HFFc6 (cell line): ENCODE data around the gene BRD3OS. TPM values are rescaled to one million over a fixed set of nuclear protein-coding genes. Genes with fewer than 3 reads are reported as not detected.

ENCODE experiments used
- DNase-seq: peaks from one replicate; pipeline ENCODE4 v3.0.0-alpha.2; 2018
- H3K27ac Mint-ChIP-seq: 2 replicates; pipeline ENCODE4 v1.8.0; 2020; ENCODE audit warnings: mild to moderate bottlenecking, mixed read lengths
- H3K27me3 Mint-ChIP-seq: 2 replicates; pipeline ENCODE4 v1.8.0; 2021; ENCODE audit warnings: mild to moderate bottlenecking, moderate library complexity, mixed read lengths; ENCODE audit not compliant: insufficient read depth
- H3K36me3 Mint-ChIP-seq: 2 replicates; pipeline ENCODE4 v1.8.0; 2021; ENCODE audit warnings: low read depth, mixed read lengths
- H3K4me1 Mint-ChIP-seq: 2 replicates; pipeline ENCODE4 v1.8.0; 2020; ENCODE audit warnings: low read depth, mixed read lengths
- H3K4me3 Mint-ChIP-seq: 2 replicates; pipeline ENCODE4 v1.8.0; 2020; ENCODE audit warnings: mild to moderate bottlenecking, moderate library complexity, mixed read lengths
- H3K9me3 Mint-ChIP-seq: 2 replicates; pipeline ENCODE4 v1.8.0; 2020; ENCODE audit warnings: mild to moderate bottlenecking, mixed read lengths
- total RNA-seq, 6 experiments: library from RNA; stranded (reverse); fragmentation: NEBNext Ultra II Directional; extraction: Animal tissue kit (Norgen Biotek cat#: 25700); gene quantifications; 2 replicates in 1 of 6; 3 replicates in 5 of 6; pipeline ENCODE4 v1.2.3, GENCODE V29; 2021
- TF ChIP-seq, protein P1 (sequence below): fragments of 200-600 bp; sonication (generic); IDR thresholded peaks from 2 replicates; pipeline ENCODE4 v1.5.0; 2021; ENCODE audit warnings: antibody characterized with exemption, mild to moderate bottlenecking

Gene BRD3OS
- total RNA-seq, 6 experiments from 2014 or later, result 28.7 to 36.8 (median 31.1) TPM

DNA sequence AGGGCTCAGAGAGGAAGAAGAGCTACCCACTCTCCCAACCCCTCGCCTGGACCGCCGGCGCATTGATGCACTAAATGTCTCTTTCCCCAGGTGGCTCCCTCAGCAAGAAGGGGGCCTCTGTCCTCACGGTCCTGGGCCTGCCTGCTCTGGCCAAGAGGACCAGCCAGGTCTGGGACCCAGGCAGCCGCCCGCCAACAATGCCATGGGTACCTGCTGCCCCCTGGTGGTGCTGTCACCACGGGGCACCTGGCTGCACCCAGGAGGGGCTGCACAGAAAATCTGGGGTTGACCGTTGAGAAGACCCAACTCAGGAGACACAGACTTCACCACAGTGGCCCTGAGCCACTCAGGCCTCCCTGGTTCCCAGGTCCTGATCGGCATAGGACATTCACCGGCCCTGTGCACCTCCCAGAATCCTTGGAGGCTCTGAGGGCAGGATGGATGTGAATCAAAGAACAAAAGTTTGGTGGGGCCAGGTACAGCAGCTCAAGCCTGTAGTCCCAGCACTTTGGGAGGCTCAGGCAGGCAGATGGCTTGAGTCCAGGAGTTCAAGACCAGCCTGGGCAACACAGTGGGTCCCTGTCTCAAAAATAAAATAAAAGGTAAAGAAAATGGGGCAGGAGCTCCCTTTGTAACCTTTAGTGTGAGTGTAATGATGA lies 30.8 kb upstream of the BRD3OS start:
- TF ChIP-seq, protein P1, sequence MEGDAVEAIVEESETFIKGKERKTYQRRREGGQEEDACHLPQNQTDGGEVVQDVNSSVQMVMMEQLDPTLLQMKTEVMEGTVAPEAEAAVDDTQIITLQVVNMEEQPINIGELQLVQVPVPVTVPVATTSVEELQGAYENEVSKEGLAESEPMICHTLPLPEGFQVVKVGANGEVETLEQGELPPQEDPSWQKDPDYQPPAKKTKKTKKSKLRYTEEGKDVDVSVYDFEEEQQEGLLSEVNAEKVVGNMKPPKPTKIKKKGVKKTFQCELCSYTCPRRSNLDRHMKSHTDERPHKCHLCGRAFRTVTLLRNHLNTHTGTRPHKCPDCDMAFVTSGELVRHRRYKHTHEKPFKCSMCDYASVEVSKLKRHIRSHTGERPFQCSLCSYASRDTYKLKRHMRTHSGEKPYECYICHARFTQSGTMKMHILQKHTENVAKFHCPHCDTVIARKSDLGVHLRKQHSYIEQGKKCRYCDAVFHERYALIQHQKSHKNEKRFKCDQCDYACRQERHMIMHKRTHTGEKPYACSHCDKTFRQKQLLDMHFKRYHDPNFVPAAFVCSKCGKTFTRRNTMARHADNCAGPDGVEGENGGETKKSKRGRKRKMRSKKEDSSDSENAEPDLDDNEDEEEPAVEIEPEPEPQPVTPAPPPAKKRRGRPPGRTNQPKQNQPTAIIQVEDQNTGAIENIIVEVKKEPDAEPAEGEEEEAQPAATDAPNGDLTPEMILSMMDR, result peak; percentile 97
- Mint-ChIP-seq H3K4me1 (peaks cover 14% of the 10 kb centered on the region), H3K36me3 (no peaks in the 10 kb centered on the region), H3K27ac (no peak overlapping the region), H3K9me3 (no peaks in the 10 kb centered on the region), H3K27me3 (no peaks in the 10 kb centered on the region; the same call in 1 of the 2 replicates), H3K4me3 (peak overlapping the region; percentile 39)
- DNase-seq, result peak; percentile 42

DNA sequence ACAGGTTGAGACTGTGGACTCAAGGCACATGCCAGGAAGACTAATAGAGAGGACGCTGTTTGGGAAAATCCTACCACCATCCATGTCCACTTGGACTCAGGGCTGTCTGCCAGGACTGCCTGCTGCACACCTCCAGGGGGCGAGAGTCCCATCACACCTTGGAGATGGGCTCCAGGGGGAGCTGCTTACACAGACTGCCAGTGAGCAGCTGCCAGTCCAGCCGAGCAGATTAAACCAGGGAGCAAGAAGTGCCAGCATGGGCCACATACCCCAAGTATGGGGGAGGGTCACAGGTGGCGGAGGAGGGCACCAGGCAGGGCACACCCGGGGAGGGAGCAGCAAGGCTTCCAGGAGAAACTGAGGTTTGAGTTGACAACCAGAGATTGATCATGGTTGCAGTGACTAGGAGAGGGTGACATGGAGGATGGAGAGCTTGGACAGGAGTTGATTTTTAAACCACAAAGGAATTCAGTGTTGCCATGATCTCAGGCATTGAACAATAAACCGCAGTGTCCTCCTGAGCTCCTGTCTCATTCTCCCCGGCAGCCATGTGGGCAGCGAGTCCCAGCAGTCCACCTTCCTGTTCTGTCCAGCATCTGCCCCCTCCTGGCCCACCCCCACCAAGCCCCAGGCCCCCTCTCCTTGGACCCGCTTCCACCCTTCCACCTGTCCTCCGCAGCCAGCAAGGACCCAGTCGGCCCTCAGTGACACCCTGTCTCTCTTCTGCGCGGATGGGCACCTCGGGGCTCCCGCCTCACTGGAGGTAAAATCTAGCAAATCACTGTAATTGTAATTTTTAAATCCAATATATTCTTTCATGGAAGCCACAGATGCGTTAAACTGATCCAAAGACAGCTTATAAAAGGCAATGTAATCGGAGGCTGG lies 30.0 kb upstream of the BRD3OS start:
- Mint-ChIP-seq H3K4me1 (peaks cover 14% of the 10 kb centered on the region), H3K36me3 (no peaks in the 10 kb centered on the region), H3K27me3 (no peaks in the 10 kb centered on the region; the same call in none of the 2 replicates), H3K9me3 (no peaks in the 10 kb centered on the region), H3K4me3 (no peak overlapping the region), H3K27ac (no peak overlapping the region)
- no peak for DNase-seq
- TF ChIP-seq, protein P1, result no peak

DNA sequence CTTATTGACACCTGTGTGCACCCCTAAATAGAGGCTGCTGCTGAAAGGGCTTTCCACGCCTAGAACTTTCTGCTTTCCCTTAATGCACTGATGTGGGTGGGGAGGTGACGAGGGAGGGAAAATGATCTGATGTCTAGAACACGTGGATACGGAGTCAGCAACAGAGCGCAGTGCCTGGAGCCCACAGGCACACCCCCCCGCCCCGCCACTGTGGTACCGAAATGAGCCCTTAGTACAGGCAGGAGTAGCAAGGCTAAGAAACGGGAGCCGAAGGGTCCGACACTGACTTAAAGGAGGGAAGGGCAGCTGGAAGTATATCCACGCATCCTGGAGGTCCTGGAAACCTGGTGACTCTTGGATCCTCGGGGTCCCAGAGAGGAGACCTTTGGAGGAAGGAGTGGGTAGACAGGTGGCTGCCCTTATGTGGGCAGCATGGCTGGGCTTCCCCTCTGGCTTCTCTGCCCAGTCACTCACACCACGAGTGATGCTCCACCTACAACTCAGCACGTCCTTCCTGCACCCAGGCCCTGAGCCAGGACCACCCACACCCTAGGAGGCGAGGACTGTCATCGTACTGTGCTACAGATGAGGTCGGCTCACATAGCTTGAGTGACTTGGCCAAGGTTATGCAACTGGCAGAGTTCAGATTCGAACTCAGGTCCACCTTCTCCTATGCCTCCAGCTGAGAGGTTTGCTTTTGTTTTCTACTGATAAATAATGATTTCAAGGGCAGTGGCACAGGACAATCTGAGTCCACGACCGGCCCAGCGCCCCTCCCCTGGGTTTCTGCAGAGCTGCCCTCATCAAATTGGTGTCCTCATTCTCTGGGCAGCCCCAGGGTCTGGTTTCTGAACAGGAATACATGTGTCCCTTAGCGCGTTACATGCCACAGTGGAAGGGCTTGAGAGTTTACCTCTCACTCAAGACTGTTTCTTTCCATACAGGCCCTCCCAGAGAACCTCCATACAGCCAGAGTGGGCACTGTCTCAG lies 28.5 kb upstream of the BRD3OS start:
- peaks cover 14% of the 10 kb centered on the region for H3K4me1 Mint-ChIP-seq
- peaks cover 5% of the 10 kb centered on the region for H3K27me3 Mint-ChIP-seq
- no peaks in the 10 kb centered on the region for H3K9me3 Mint-ChIP-seq
- TF ChIP-seq, protein P1, result no peak
- H3K36me3 Mint-ChIP-seq, result no peaks in the 10 kb centered on the region
- DNase-seq, result no peak
- H3K4me3 Mint-ChIP-seq, result no peak overlapping the region
- no peak overlapping the region for H3K27ac Mint-ChIP-seq

DNA sequence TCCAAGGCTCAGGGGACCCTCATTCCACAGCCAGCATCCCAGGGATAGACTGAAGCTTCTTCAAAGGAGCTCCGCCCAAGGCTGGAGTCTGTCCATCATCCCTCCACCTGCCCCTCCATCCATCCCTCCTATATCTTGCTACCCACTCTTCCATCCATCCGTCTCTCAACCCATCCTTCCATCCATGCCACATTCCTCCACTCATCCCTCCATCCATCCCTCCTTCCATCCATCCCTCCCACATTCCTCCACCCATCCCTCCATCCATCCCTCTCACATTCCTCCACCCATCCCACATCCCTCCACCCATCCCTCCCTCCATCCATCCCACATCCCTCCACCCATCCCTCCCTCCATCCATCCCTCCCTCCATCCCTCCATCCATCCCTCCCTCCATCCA lies 27.7 kb upstream of the BRD3OS start:
- no peak overlapping the region for H3K4me3 Mint-ChIP-seq
- H3K36me3 Mint-ChIP-seq, result no peaks in the 10 kb centered on the region
- H3K9me3 Mint-ChIP-seq, result no peaks in the 10 kb centered on the region
- peaks cover 14% of the 10 kb centered on the region for H3K4me1 Mint-ChIP-seq
- no peak for DNase-seq
- TF ChIP-seq, protein P1, result no peak
- peaks cover 8% of the 10 kb centered on the region for H3K27me3 Mint-ChIP-seq
- H3K27ac Mint-ChIP-seq, result no peak overlapping the region

DNA sequence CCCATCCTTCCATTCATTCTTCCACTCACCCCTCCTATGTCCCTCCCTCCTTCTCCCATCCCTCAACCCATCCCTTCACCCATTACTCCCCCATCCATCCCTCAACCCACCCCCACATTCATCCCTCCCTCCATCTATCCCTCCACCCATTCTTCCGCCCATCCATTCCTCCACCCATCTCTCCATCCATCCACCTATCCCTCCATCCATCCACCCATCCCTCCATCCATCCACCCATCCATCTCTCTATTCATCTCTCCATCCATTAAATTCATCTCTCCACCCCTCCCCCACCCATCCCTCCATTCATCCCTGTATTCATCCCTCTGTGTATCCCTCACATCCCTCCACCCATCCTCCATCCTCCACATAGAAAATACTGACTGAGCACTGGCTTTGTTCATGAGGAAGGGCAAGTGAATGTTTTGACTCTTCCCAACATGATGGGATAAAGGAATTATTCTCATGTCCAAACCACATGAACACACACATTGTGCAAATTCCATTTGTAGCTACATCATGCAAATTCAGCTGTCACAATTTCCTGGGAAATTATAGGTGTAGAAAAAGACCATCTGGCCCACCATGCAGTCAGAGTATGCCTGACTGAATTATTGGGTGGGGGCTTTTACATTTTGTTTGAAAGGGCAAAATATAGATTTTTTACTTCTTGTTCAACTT lies 26.2 kb upstream of the BRD3OS start:
- peaks cover 13% of the 10 kb centered on the region for H3K4me1 Mint-ChIP-seq
- no peak overlapping the region for H3K27ac Mint-ChIP-seq
- peaks cover 9% of the 10 kb centered on the region for H3K27me3 Mint-ChIP-seq
- TF ChIP-seq, protein P1, result no peak
- DNase-seq, result no peak
- no peaks in the 10 kb centered on the region for H3K36me3 Mint-ChIP-seq
- H3K4me3 Mint-ChIP-seq, result no peak overlapping the region
- H3K9me3 Mint-ChIP-seq, result no peaks in the 10 kb centered on the region
